MM.1S (cell line): ENCODE data around the gene SLC30A1.

ENCODE experiments used
- EZH2 ChIP-seq: fragments of 300-600 bp; sonication (generic); optimal IDR thresholded peaks from 2 replicates; pipeline ENCODE3; 2017; ENCODE audit warnings: low read depth, mild to moderate bottlenecking, antibody characterized with exemption, low read length, mixed read lengths
- TF ChIP-seq, protein P1 (sequence below): fragments of 300-600 bp; sonication (generic); IDR thresholded peaks from 2 replicates; pipeline ENCODE4 v1.5.1; 2016; ENCODE audit warnings: antibody characterized with exemption, low read length, mixed read lengths

- TF ChIP-seq, protein P1, sequence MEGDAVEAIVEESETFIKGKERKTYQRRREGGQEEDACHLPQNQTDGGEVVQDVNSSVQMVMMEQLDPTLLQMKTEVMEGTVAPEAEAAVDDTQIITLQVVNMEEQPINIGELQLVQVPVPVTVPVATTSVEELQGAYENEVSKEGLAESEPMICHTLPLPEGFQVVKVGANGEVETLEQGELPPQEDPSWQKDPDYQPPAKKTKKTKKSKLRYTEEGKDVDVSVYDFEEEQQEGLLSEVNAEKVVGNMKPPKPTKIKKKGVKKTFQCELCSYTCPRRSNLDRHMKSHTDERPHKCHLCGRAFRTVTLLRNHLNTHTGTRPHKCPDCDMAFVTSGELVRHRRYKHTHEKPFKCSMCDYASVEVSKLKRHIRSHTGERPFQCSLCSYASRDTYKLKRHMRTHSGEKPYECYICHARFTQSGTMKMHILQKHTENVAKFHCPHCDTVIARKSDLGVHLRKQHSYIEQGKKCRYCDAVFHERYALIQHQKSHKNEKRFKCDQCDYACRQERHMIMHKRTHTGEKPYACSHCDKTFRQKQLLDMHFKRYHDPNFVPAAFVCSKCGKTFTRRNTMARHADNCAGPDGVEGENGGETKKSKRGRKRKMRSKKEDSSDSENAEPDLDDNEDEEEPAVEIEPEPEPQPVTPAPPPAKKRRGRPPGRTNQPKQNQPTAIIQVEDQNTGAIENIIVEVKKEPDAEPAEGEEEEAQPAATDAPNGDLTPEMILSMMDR: no peak
- TF ChIP-seq EZH2: no peak
Measured at GRCh38 chr1:211530102-211530501, 48.9 kb downstream of the SLC30A1 start.
